MM.1S (cell line): ENCODE data around the gene RNF111.

Experiments
- DNase-seq: peaks from one replicate; pipeline ENCODE4 v3.0.0-alpha.2; 2015
- H2AFZ ChIP-seq: fragments of 300-600 bp; sonication (generic); 2 replicates; pipeline ENCODE4 v1.6.0; 2016; ENCODE audit warnings: antibody characterized with exemption, low read length
- H3F3A ChIP-seq: fragments of 300-600 bp; sonication (generic); 2 replicates; pipeline ENCODE4 v1.6.1; 2016; ENCODE audit warnings: mild to moderate bottlenecking, antibody characterized with exemption, low read length, moderate library complexity, mixed read lengths; ENCODE audit not compliant: insufficient read depth
- H3K27ac ChIP-seq: fragments of 300-600 bp; sonication (generic); 2 replicates; pipeline ENCODE4 v1.5.1; 2016; ENCODE audit warnings: mild to moderate bottlenecking, low read length
- H3K27me3 ChIP-seq: fragments of 300-600 bp; sonication (generic); replicated peaks from 2 replicates; pipeline ENCODE4 v1.6.0; 2016; ENCODE audit warnings: low read length; ENCODE audit not compliant: insufficient read depth
- H3K36me3 ChIP-seq: fragments of 300-600 bp; sonication (generic); replicated peaks from 2 replicates; pipeline ENCODE4 v1.6.1; 2016; ENCODE audit warnings: mild to moderate bottlenecking, low read length, mixed read lengths; ENCODE audit not compliant: insufficient read depth
- H3K4me1 ChIP-seq: fragments of 300-600 bp; sonication (generic); 2 replicates; pipeline ENCODE4 v1.6.1; 2016; ENCODE audit warnings: low read length, mixed read lengths
- H3K4me2 ChIP-seq: fragments of 300-600 bp; sonication (generic); 2 replicates; pipeline ENCODE4 v1.6.0; 2016; ENCODE audit warnings: low read depth, low read length
- H3K4me3 ChIP-seq: fragments of 300-600 bp; sonication (generic); 2 replicates; pipeline ENCODE4 v1.5.1; 2016; ENCODE audit warnings: low read length, mixed read lengths
- H3K79me2 ChIP-seq: fragments of 300-600 bp; sonication (generic); 2 replicates; pipeline ENCODE4 v1.6.1; 2016; ENCODE audit warnings: mixed run types, low read length, mixed read lengths
- H3K9ac ChIP-seq: fragments of 300-600 bp; sonication (generic); 2 replicates; pipeline ENCODE4 v1.6.1; 2016; ENCODE audit warnings: low read length, mixed read lengths
- H3K9me2 ChIP-seq: fragments of 300-600 bp; sonication (generic); replicated peaks from 2 replicates; pipeline ENCODE4 v1.6.1; 2016; ENCODE audit warnings: mild to moderate bottlenecking, low read length, mixed read lengths; ENCODE audit not compliant: insufficient read depth
- H3K9me3 ChIP-seq: fragments of 300-600 bp; sonication (generic); replicated peaks from 2 replicates; pipeline ENCODE4 v1.6.1; 2016; ENCODE audit warnings: mild to moderate bottlenecking, low read length, mixed read lengths; ENCODE audit not compliant: insufficient read depth
- H4K20me1 ChIP-seq: fragments of 300-600 bp; sonication (generic); 2 replicates; pipeline ENCODE4 v1.6.1; 2016; ENCODE audit warnings: mild to moderate bottlenecking, low read length, moderate library complexity, mixed read lengths; ENCODE audit not compliant: insufficient read depth
- EZH2 ChIP-seq: fragments of 300-600 bp; sonication (generic); optimal IDR thresholded peaks from 2 replicates; pipeline ENCODE3; 2017; ENCODE audit warnings: low read depth, mild to moderate bottlenecking, antibody characterized with exemption, low read length, mixed read lengths
- EZH2phosphoT487 ChIP-seq: fragments of 300-600 bp; sonication (generic); IDR thresholded peaks from 2 replicates; pipeline ENCODE4 v1.6.1; 2018; ENCODE audit warnings: antibody characterized with exemption, low read length
- TF ChIP-seq, protein P1 (sequence below): fragments of 300-600 bp; sonication (generic); IDR thresholded peaks from 2 replicates; pipeline ENCODE4 v1.5.1; 2016; ENCODE audit warnings: antibody characterized with exemption, low read length, mixed read lengths

The RNF111 gene

DNA sequence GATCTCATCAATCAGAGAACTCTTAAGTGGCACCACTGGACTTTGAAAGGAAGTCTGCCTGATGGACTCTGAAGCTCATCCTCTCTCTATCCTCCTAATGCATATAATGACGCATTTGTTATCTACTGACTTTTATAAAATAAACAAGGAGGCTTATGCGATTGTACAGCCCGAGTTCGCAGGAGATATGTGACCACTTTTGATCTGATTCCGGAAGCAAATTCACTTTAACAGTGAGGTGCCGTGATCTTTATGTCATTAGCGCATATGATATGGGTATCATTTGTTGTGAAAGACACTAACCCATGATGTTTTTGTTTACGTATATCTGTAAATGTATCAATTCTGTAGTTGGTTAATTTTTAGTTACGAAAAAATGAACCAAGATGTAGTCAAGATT, 427 bp upstream of the RNF111 start:
- no peak for TF ChIP-seq EZH2phosphoT487
- no peaks in the 10 kb centered on the region for H3K36me3 ChIP-seq
- H3K9ac ChIP-seq = peak overlapping the region; percentile 78; the same call in 1 of the 2 replicates
- H3F3A ChIP-seq = peaks cover under 1% of the 10 kb centered on the region; the same call in 1 of the 2 replicates
- H3K4me2 ChIP-seq = peak overlapping the region; percentile 83
- H3K4me3 ChIP-seq = peak overlapping the region; percentile 99
- DNase-seq = peak; percentile 39
- H2AFZ ChIP-seq = peak overlapping the region; percentile 98
- H3K27ac ChIP-seq = no peak overlapping the region
- H4K20me1 ChIP-seq = peaks cover 13% of the 10 kb centered on the region; the same call in 1 of the 2 replicates
- H3K79me2 ChIP-seq = peaks cover 46% of the 10 kb centered on the region
- H3K4me1 ChIP-seq = peaks cover 8% of the 10 kb centered on the region
- no peaks in the 10 kb centered on the region for H3K9me3 ChIP-seq
- H3K9me2 ChIP-seq = no peaks in the 10 kb centered on the region
- H3K27me3 ChIP-seq = no peaks in the 10 kb centered on the region; the same call in 1 of the 2 replicates

DNA sequence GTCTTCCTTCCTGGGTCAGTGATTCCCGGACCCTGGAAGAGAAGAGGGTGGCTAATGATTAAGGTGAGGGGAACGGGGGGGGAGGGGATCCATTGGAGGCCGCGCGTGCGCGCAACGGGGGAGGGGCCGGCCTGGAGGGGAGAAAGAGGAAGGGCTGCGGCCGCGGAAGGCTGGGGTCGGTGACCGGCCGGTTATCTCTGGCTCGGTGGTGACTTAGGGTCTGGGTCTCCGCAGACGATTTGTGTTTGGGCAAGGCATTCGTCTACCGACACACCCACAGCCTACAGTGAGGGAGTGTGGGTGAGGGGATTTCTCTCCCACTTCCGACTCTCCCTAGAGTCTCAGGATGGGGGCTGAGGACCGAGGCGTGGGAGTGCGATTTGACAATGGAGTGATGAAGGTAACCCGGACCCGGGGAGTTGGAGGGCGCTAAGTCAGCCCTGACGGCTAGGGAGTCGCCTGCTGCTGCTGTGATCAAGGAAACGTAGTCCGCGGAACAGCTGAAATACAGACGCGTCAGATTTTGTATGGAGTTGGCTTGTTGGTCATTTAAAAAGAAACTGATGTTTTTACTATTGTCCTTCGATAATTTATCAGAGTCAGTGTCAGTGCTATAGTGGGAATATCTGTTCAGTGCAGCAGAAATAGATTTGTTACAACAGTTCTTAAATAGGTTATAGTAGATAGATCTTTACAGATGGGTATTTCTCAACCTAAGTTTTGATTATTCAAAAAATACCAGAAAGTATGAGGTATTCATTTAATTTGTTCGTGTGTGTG, 733 bp downstream of the RNF111 start:
- peak; percentile 43 for DNase-seq
- TF ChIP-seq, protein P1, sequence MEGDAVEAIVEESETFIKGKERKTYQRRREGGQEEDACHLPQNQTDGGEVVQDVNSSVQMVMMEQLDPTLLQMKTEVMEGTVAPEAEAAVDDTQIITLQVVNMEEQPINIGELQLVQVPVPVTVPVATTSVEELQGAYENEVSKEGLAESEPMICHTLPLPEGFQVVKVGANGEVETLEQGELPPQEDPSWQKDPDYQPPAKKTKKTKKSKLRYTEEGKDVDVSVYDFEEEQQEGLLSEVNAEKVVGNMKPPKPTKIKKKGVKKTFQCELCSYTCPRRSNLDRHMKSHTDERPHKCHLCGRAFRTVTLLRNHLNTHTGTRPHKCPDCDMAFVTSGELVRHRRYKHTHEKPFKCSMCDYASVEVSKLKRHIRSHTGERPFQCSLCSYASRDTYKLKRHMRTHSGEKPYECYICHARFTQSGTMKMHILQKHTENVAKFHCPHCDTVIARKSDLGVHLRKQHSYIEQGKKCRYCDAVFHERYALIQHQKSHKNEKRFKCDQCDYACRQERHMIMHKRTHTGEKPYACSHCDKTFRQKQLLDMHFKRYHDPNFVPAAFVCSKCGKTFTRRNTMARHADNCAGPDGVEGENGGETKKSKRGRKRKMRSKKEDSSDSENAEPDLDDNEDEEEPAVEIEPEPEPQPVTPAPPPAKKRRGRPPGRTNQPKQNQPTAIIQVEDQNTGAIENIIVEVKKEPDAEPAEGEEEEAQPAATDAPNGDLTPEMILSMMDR = no peak
- TF ChIP-seq EZH2 = no peak
- TF ChIP-seq EZH2phosphoT487 = no peak
- H3K9me2 ChIP-seq = no peaks in the 10 kb centered on the region
- H3K27me3 ChIP-seq = no peaks in the 10 kb centered on the region; the same call in 1 of the 2 replicates
- H3K4me1 ChIP-seq = peaks cover 8% of the 10 kb centered on the region; the same call in 1 of the 2 replicates
- H4K20me1 ChIP-seq = peaks cover 13% of the 10 kb centered on the region; the same call in 1 of the 2 replicates
- H2AFZ ChIP-seq = peak overlapping the region; percentile 98
- H3K4me3 ChIP-seq = peak overlapping the region; percentile 99
- peaks cover 57% of the 10 kb centered on the region for H3K79me2 ChIP-seq
- peak overlapping the region; percentile 86 for H3K4me2 ChIP-seq
- H3K36me3 ChIP-seq = no peaks in the 10 kb centered on the region
- H3K27ac ChIP-seq = peak overlapping the region; percentile 36; the same call in 1 of the 2 replicates
- H3K9me3 ChIP-seq = no peaks in the 10 kb centered on the region
- no peaks in the 10 kb centered on the region for H3F3A ChIP-seq
- H3K9ac ChIP-seq = peak overlapping the region; percentile 78

DNA sequence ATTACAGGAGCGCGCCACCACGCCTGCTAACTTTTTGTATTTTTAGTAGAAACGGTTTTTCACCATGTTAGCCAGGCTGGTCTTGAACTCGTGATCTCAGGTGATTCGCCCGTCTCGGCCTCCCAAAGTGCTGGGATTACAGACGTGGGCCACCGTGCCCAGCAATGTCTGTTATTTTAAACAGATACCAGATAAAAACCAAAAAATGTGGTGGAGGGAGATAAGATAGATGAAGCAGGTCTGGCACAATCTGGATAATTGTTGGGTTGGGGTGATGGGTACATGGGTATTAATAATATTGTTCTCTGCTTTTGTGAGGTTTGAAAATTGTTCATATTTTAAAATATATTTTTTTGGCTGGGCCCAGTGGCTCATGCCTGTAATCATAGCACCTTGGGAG, 4.7 kb downstream of the RNF111 start:
- peaks cover 13% of the 10 kb centered on the region; the same call in 1 of the 2 replicates for H4K20me1 ChIP-seq
- peaks cover 8% of the 10 kb centered on the region; the same call in 1 of the 2 replicates for H3K4me1 ChIP-seq
- H3K9me3 ChIP-seq = no peaks in the 10 kb centered on the region
- H3K27me3 ChIP-seq = no peaks in the 10 kb centered on the region
- no peak overlapping the region for H3K27ac ChIP-seq
- no peak for DNase-seq
- H3K9me2 ChIP-seq = no peaks in the 10 kb centered on the region
- peaks cover 96% of the 10 kb centered on the region for H3K79me2 ChIP-seq
- H3K9ac ChIP-seq = no peak overlapping the region
- no peaks in the 10 kb centered on the region for H3F3A ChIP-seq
- H3K4me2 ChIP-seq = no peak overlapping the region
- no peak overlapping the region for H3K4me3 ChIP-seq
- H2AFZ ChIP-seq = no peak overlapping the region
- no peaks in the 10 kb centered on the region for H3K36me3 ChIP-seq
- TF ChIP-seq, protein P1 = no peak
- TF ChIP-seq EZH2phosphoT487 (no peak), EZH2 (no peak)

DNA sequence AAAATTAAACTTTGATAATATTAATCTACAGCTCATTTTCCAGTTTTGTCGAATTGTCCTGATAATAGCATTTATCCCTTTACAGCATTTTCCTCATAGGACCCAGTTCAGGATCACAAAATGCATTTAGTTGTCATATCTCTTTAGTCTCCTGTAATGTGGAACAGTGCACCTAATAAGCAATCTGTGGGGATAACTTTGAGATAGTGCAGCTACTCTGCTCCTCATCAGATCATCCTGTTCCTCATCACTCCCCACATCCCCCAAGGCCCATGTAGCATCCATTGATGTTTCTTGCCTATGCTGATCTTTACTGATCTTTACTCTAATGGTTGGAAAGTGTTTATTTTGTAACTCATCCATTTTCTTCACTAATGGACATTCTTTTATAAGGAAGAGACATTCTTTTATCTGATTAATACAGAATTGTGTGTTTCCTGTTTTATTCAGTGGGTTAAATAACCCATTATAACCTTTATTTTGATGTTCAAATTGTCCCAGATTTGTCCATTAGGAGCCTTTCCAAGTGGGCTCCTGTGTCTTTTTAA, 7.5 kb downstream of the RNF111 start:
- Histone ChIP-seq H3K9me2 (no peaks in the 10 kb centered on the region), H3K9me3 (no peaks in the 10 kb centered on the region), H3K4me3 (no peak overlapping the region), H3K9ac (no peak overlapping the region), H3K79me2 (peaks cover 95% of the 10 kb centered on the region), H3K27me3 (no peaks in the 10 kb centered on the region), H3K4me1 (no peaks in the 10 kb centered on the region), H3K4me2 (no peak overlapping the region), H2AFZ (no peak overlapping the region), H4K20me1 (0 out of 2 replicates have a peak, but pooled peaks cover 7% of the 10 kb centered on the region), H3K27ac (no peak overlapping the region), H3F3A (no peaks in the 10 kb centered on the region), H3K36me3 (no peaks in the 10 kb centered on the region)
- TF ChIP-seq EZH2 = no peak
- no peak for TF ChIP-seq EZH2phosphoT487
- TF ChIP-seq, protein P1 = no peak
- no peak for DNase-seq
